Fibroblast of lung (primary cell): ENCODE measurements around the gene GOLPH3. TPM values are rescaled to one million over a fixed set of nuclear protein-coding genes. Genes with fewer than 3 reads are reported as not detected.

Experiments used
- DNase-seq, 2 donors: peaks; one replicate each; pipeline versions ENCODE4 v3.0.0 to v3.0.0-alpha.2; 2010; ENCODE audit warnings: low read depth in 2 of 2
- H2AFZ ChIP-seq: 2 replicates; pipeline ENCODE4 v1.5.1; 2012; ENCODE audit warnings: low read length, control low read depth, inconsistent platforms
- H3K27ac ChIP-seq: 2 replicates; pipeline ENCODE4 v1.5.1; 2011; ENCODE audit warnings: low read length, control low read depth; ENCODE audit not compliant: insufficient read depth
- H3K27me3 ChIP-seq: 2 replicates; pipeline ENCODE4 v1.5.1; 2011; ENCODE audit warnings: mild to moderate bottlenecking, low read length; ENCODE audit not compliant: control insufficient read depth, insufficient read depth
- H3K36me3 ChIP-seq: 2 replicates; pipeline ENCODE4 v1.5.1; 2011; ENCODE audit warnings: low read length; ENCODE audit not compliant: control insufficient read depth, insufficient read depth
- H3K4me1 ChIP-seq: 2 replicates; pipeline ENCODE4 v1.5.1; 2011; ENCODE audit warnings: low read length; ENCODE audit not compliant: control insufficient read depth, insufficient read depth; ENCODE audit errors: extremely low read depth
- H3K4me2 ChIP-seq: 2 replicates; pipeline ENCODE4 v1.5.1; 2011; ENCODE audit warnings: low read length, control low read depth; ENCODE audit not compliant: insufficient read depth; ENCODE audit errors: extremely low read depth
- H3K4me3 ChIP-seq, 4 experiments: fragments of 200-600 bp in 1 of 4; sonication (generic) in 1 of 4; replicated peaks in 1 of 4; 2 replicates each; pipeline ENCODE4 v1.5.1; 2011 to 2016; ENCODE audit warnings: low read length in 4 of 4, low read depth in 3 of 4, mild to moderate bottlenecking in 3 of 4, control low read depth in 2 of 4, inconsistent platforms in 1 of 4, mixed read lengths in 1 of 4; ENCODE audit not compliant: insufficient read depth in 1 of 4; ENCODE audit errors: control extremely low read depth in 1 of 4
- H3K79me2 ChIP-seq: 2 replicates; pipeline ENCODE4 v1.5.1; 2012; ENCODE audit warnings: mild to moderate bottlenecking, low read length, inconsistent platforms; ENCODE audit not compliant: control insufficient read depth, insufficient read depth
- H3K9ac ChIP-seq: 2 replicates; pipeline ENCODE4 v1.5.1; 2011; ENCODE audit warnings: mild to moderate bottlenecking, low read length, control low read depth; ENCODE audit not compliant: insufficient read depth
- H3K9me3 ChIP-seq: 2 replicates; pipeline ENCODE4 v1.5.1; 2012; ENCODE audit warnings: low read depth, low read length; ENCODE audit not compliant: control insufficient read depth, insufficient read depth
- H4K20me1 ChIP-seq: 2 replicates; pipeline ENCODE4 v1.5.1; 2011; ENCODE audit warnings: low read length; ENCODE audit not compliant: control insufficient read depth, insufficient read depth; ENCODE audit errors: extremely low read depth
- CTCF ChIP-seq, 2 donors: IDR thresholded peaks in 1 of 2; conservative IDR thresholded peaks in 1 of 2; 1 replicate in 1 of 2; 2 replicates in 1 of 2; pipeline ENCODE4 v1.5.1; 2011 to 2012; ENCODE audit warnings: low read length in 2 of 2, control low read depth in 1 of 2, inconsistent platforms in 1 of 2, low read depth in 1 of 2, mild to moderate bottlenecking in 1 of 2
- EZH2 ChIP-seq: IDR thresholded peaks from 2 replicates; pipeline ENCODE4 v1.5.1; 2012; ENCODE audit warnings: low read length, control low read depth, mild to moderate bottlenecking; ENCODE audit errors: missing control alignments
- polyA plus RNA-seq, 2 donors: library from polyadenylated mRNA; depleted of rRNA in 1 of 2; stranded (reverse) in 1 of 2; unstranded in 1 of 2; fragments of >200 nt; gene quantifications; 2 replicates each; pipeline ENCODE4 v1.2.1, GENCODE V29; 2011 to 2012; ENCODE audit warnings: missing spikeins in 1 of 2
- total RNA-seq: library from RNA; depleted of rRNA; stranded (reverse); fragments of >200 nt; gene quantifications from 2 replicates; pipeline ENCODE4 v1.2.1, GENCODE V29; 2014

The GOLPH3 gene
- total and polyA plus RNA-seq, 2 donors (not counting 1 experiment from before 2014, with no cell fraction given) = 81.4 to 103 TPM

GRCh38 chr5:32110111-32110696 lies 63.9 kb downstream of the GOLPH3 start:
- Histone ChIP-seq H3K27ac (no peak overlapping the region), H3K4me2 (no peak overlapping the region), H3K4me1 (no peaks in the 10 kb centered on the region), H3K36me3 (peaks cover 19% of the 10 kb centered on the region), H3K79me2 (peaks cover 2% of the 10 kb centered on the region), H3K9ac (no peak overlapping the region), H3K27me3 (no peaks in the 10 kb centered on the region), H3K9me3 (no peaks in the 10 kb centered on the region), H4K20me1 (no peaks in the 10 kb centered on the region), H3K4me3 (no peak overlapping the region), H2AFZ (no peak overlapping the region)
- TF ChIP-seq EZH2 = no peak
- TF ChIP-seq CTCF (conservative IDR thresholded peaks at IDR 0.05 in 1 of 2, IDR thresholded peaks at IDR 0.05 in 1 of 2; ENCODE audit: low read depth in 1 of 2, low read length in 2 of 2) = no peak
- DNase-seq = no peak

- H3K27me3 ChIP-seq = no peaks in the 10 kb centered on the region
- H3K4me1 ChIP-seq = no peaks in the 10 kb centered on the region
- H3K4me2 ChIP-seq = no peak overlapping the region
- H3K79me2 ChIP-seq = peaks cover 2% of the 10 kb centered on the region
- peak; percentile 14 to 25 for DNase-seq
- no peak overlapping the region for H3K4me3 ChIP-seq
- no peaks in the 10 kb centered on the region for H4K20me1 ChIP-seq
- H3K9ac ChIP-seq = no peak overlapping the region
- TF ChIP-seq EZH2 (no peak), CTCF (conservative IDR thresholded peaks at IDR 0.05 in 1 of 2, IDR thresholded peaks at IDR 0.05 in 1 of 2; ENCODE audit: low read depth in 1 of 2, low read length in 2 of 2) (no peak)
- H2AFZ ChIP-seq = no peak overlapping the region
- H3K36me3 ChIP-seq = peaks cover 19% of the 10 kb centered on the region
- H3K9me3 ChIP-seq = no peaks in the 10 kb centered on the region
- no peak overlapping the region for H3K27ac ChIP-seq
These were observed 64.9 kb downstream of the GOLPH3 start for GRCh38 chr5:32109236-32109635.

GRCh38 chr5:32108167-32108566 lies 66.0 kb downstream of the GOLPH3 start:
- Histone ChIP-seq H3K9me3 (no peaks in the 10 kb centered on the region), H3K4me2 (no peak overlapping the region), H3K4me3 (no peak overlapping the region), H3K36me3 (peaks cover 23% of the 10 kb centered on the region), H3K4me1 (no peaks in the 10 kb centered on the region), H3K27me3 (no peaks in the 10 kb centered on the region), H3K79me2 (peaks cover 2% of the 10 kb centered on the region), H3K27ac (no peak overlapping the region), H2AFZ (no peak overlapping the region), H3K9ac (no peak overlapping the region), H4K20me1 (no peaks in the 10 kb centered on the region)
- DNase-seq = no peak
- no peak for TF ChIP-seq EZH2
- TF ChIP-seq CTCF (conservative IDR thresholded peaks at IDR 0.05 in 1 of 2, IDR thresholded peaks at IDR 0.05 in 1 of 2; ENCODE audit: low read depth in 1 of 2, low read length in 2 of 2) = no peak
